WTC11 (cell line): Measurements from ENCODE around the gene CSTPP1. TPM values are rescaled to one million over a fixed set of nuclear protein-coding genes. Genes with fewer than 3 reads are reported as not detected.

Experiments
- ATAC-seq: fragments of 200-7000 bp; cut with Tn5 transposase; 2 replicates; pipeline ENCODE4 v1.10.0; 2021; ENCODE audit warnings: mild to moderate bottlenecking, moderate library complexity
- CTCF ChIA-PET: fragments of 300-600 bp; sonication (Branson Sonifier 250); formaldehyde crosslinking; loops from one replicate; lab custom pipeline; 2021; ENCODE audit warnings: antibody characterized with exemption; lab: Charles Lee
- POLR2A ChIA-PET: fragments of 350-600 bp; sonication (Branson Sonifier 250); formaldehyde crosslinking; loops from one replicate; lab custom pipeline; 2021; ENCODE audit warnings: antibody characterized with exemption; lab: Charles Lee
- DNase-seq: peaks from one replicate; pipeline ENCODE4 v3.0.0; 2021; ENCODE audit warnings: low spot score
- H3K27ac Mint-ChIP-seq: 2 replicates; pipeline ENCODE4 v1.8.0; 2021; ENCODE audit warnings: mixed read lengths
- H3K27me3 Mint-ChIP-seq: 2 replicates; pipeline ENCODE4 v1.8.0; 2021; ENCODE audit warnings: low read depth, mild to moderate bottlenecking, moderate library complexity, mixed read lengths
- H3K36me3 Mint-ChIP-seq: 2 replicates; pipeline ENCODE4 v1.8.0; 2021; ENCODE audit warnings: mixed read lengths
- H3K4me1 Mint-ChIP-seq: 2 replicates; pipeline ENCODE4 v1.8.0; 2022; ENCODE audit warnings: mixed read lengths
- H3K4me3 Mint-ChIP-seq: 2 replicates; pipeline ENCODE4 v1.8.0; 2021; ENCODE audit warnings: mild to moderate bottlenecking, moderate library complexity, mixed read lengths
- H3K9me3 Mint-ChIP-seq: 2 replicates; pipeline ENCODE4 v1.8.0; 2021; ENCODE audit warnings: mixed read lengths
- E2F5 ChIP-seq: sonication (generic); formaldehyde crosslinking; IDR thresholded peaks from 2 replicates; pipeline ENCODE4 v1.8.1; 2022; ENCODE audit warnings: mild to moderate bottlenecking, moderate library complexity, missing genetic modification reagents
- EMX1 ChIP-seq: fragments of 250-450 bp; sonication (Bioruptor Pico); IDR thresholded peaks from 2 replicates; pipeline ENCODE4 v1.8.0; 2021; ENCODE audit warnings: mild to moderate bottlenecking
- FOXP4 ChIP-seq: sonication (generic); formaldehyde crosslinking; IDR thresholded peaks from 2 replicates; pipeline ENCODE4 v1.8.0; 2022; ENCODE audit warnings: mild to moderate bottlenecking, missing genetic modification reagents
- HMGXB4 ChIP-seq: sonication (generic); formaldehyde crosslinking; IDR thresholded peaks from 2 replicates; pipeline ENCODE4 v1.8.1; 2023; ENCODE audit warnings: mild to moderate bottlenecking, moderate library complexity, missing genetic modification reagents
- JAZF1 ChIP-seq: fragments of 250-450 bp; sonication (Bioruptor Pico); IDR thresholded peaks from 2 replicates; pipeline ENCODE4 v1.9.0; 2021; ENCODE audit warnings: moderate library complexity, mild to moderate bottlenecking, inconsistent platforms
- PRRX2 ChIP-seq: fragments of 250-450 bp; sonication (Bioruptor Pico); IDR thresholded peaks from 2 replicates; pipeline ENCODE4 v1.8.0; 2021; ENCODE audit warnings: mild to moderate bottlenecking
- SMAD3 ChIP-seq: sonication (generic); formaldehyde crosslinking; IDR thresholded peaks from 2 replicates; pipeline ENCODE4 v1.8.0; 2022; ENCODE audit warnings: missing genetic modification reagents, mild to moderate bottlenecking, borderline replicate concordance
- SP1 ChIP-seq: sonication (generic); formaldehyde crosslinking; conservative IDR thresholded peaks from 2 replicates; pipeline ENCODE4 v1.8.1; 2022; ENCODE audit warnings: missing genetic modification reagents
- TEAD4 ChIP-seq: sonication (generic); formaldehyde crosslinking; IDR thresholded peaks from 2 replicates; pipeline ENCODE4 v1.8.0; 2022; ENCODE audit warnings: mild to moderate bottlenecking, missing genetic modification reagents
- ZNF219 ChIP-seq: sonication (generic); formaldehyde crosslinking; IDR thresholded peaks from 2 replicates; pipeline ENCODE4 v1.8.0; 2023; ENCODE audit warnings: missing genetic modification reagents, mild to moderate bottlenecking, borderline replicate concordance
- ZNF232 ChIP-seq: sonication (generic); formaldehyde crosslinking; IDR thresholded peaks from 2 replicates; pipeline ENCODE4 v1.8.0; 2022; ENCODE audit warnings: mild to moderate bottlenecking, missing genetic modification reagents
- ZNF281 ChIP-seq: sonication (generic); formaldehyde crosslinking; IDR thresholded peaks from 2 replicates; pipeline ENCODE4 v1.8.0; 2023; ENCODE audit warnings: mild to moderate bottlenecking, missing genetic modification reagents
- ZNF425 ChIP-seq: fragments of 250-450 bp; sonication (Bioruptor Pico); conservative IDR thresholded peaks from 2 replicates; pipeline ENCODE4 v1.9.0; 2021; ENCODE audit warnings: mild to moderate bottlenecking
- total RNA-seq: library from RNA; stranded (reverse); gene quantifications from 3 replicates; pipeline ENCODE4 v1.2.3, GENCODE V29; 2021

Gene CSTPP1
- total RNA-seq, 1 experiment from 2014 or later: 23.6 TPM

- CTCF ChIA-PET: interaction anchor here (1.4 to 2.4 kb wide), 4 partner anchors 11 to 182 kb away, joined by 3 to 12 read pairs (median 6); no protein-coding TSS in a partner anchor
- H3K4me3 Mint-ChIP-seq: no peak overlapping the region
- H3K27ac Mint-ChIP-seq: no peak overlapping the region; the same call in 1 of the 2 replicates
- peaks cover 39% of the 10 kb centered on the region for H3K36me3 Mint-ChIP-seq
- peaks cover 15% of the 10 kb centered on the region for H3K4me1 Mint-ChIP-seq
- ATAC-seq (no peak), DNase-seq (no peak)
- POLR2A ChIA-PET: interaction anchor here (0.5 kb wide), 1 partner anchor 1820 kb away, joined by 4 read pairs; no protein-coding TSS in a partner anchor
- no peak for TF ChIP-seq ZNF219 (CRISPR knock-in tag)
- no peak for TF ChIP-seq SP1 (CRISPR knock-in tag)
- no peak for TF ChIP-seq EMX1
- no peaks in the 10 kb centered on the region for H3K27me3 Mint-ChIP-seq
- no peaks in the 10 kb centered on the region for H3K9me3 Mint-ChIP-seq
Measured at GRCh38 chr11:47172740-47173336, 236.3 kb downstream of the CSTPP1 start.

- Mint-ChIP-seq H3K27ac (peak overlapping the region; percentile 98), H3K36me3 (peaks cover 33% of the 10 kb centered on the region), H3K4me3 (peak overlapping the region; percentile 88), H3K4me1 (peaks cover 16% of the 10 kb centered on the region), H3K9me3 (no peaks in the 10 kb centered on the region), H3K27me3 (no peaks in the 10 kb centered on the region)
- ATAC-seq (no peak), DNase-seq (no peak)
- CTCF ChIA-PET: interaction anchor here (0.6 to 5.7 kb wide), 2 partner anchors 52 to 83 kb away, joined by 5 to 93 read pairs; partner anchors contain the start of gene NR1H3
- TF ChIP-seq PRRX2 (CRISPR knock-in tag): no peak
- TF ChIP-seq JAZF1 (CRISPR knock-in tag): no peak
- 0 out of 2 replicates have a peak, but pooled peaks have one; percentile 7 for TF ChIP-seq ZNF281 (CRISPR knock-in tag)
- POLR2A ChIA-PET: no interaction called here
Measured at GRCh38 chr11:47175746-47176327, 239.3 kb downstream of the CSTPP1 start.

GRCh38 chr11:47176328-47177228 lies 240.0 kb downstream of the CSTPP1 start, which contains the start of gene ARFGAP2:
Gene ARFGAP2 (minus strand): TSS chr11:47176879. CDS start chr11:47176853, 26 bp downstream.
- Mint-ChIP-seq H3K27me3 (no peaks in the 10 kb centered on the region), H3K4me1 (peaks cover 16% of the 10 kb centered on the region), H3K36me3 (peaks cover 27% of the 10 kb centered on the region), H3K9me3 (no peaks in the 10 kb centered on the region), H3K27ac (peak within 1 kb of the TSS; percentile 98), H3K4me3 (peak within 1 kb of the TSS; percentile 88)
- ChIA-PET POLR2A (interaction anchor here (1.0 kb wide), 1 partner anchor 72 kb away, joined by 3 read pairs; the partner anchor contains the start of gene ACP2), CTCF (interaction anchor here (0.6 to 5.7 kb wide), 6 partner anchors 10 to 178 kb away, joined by 3 to 93 read pairs (median 10); partner anchors contain the start of genes NR1H3 and PACSIN3)
- peak; percentile 94 for ATAC-seq
- peak; percentile 95 for DNase-seq
- TF ChIP-seq EMX1 (0 out of 2 replicates have a peak, but pooled peaks have one; percentile 74), ZNF425 (no peak), HMGXB4 (CRISPR knock-in tag) (peak; percentile 89; the same call in 1 of the 2 replicates), SMAD3 (CRISPR knock-in tag) (peak; percentile 72), ZNF281 (CRISPR knock-in tag) (0 out of 2 replicates have a peak, but pooled peaks have one; percentile 6), E2F5 (CRISPR knock-in tag) (0 out of 2 replicates have a peak, but pooled peaks have one; percentile 13), TEAD4 (CRISPR knock-in tag) (no peak), ZNF232 (CRISPR knock-in tag) (peak; percentile 65; the same call in 1 of the 2 replicates), FOXP4 (no peak)
